HG02642 (cell line): Measurements from ENCODE around the gene FRMPD2.
"Not testable (repeated sequence)": the region's sequence is repeated elsewhere in the genome, so short reads cannot be mapped to it uniquely, and the experiment has no call there.

Source experiments
- ATAC-seq: cut with Tn5 transposase; IDR thresholded peaks from one replicate; pipeline ENCODE4 v1.9.1; 2021; ENCODE audit warnings: mild to moderate bottlenecking; ENCODE audit not compliant: unreplicated experiment, poor library complexity

Gene FRMPD2

DNA sequence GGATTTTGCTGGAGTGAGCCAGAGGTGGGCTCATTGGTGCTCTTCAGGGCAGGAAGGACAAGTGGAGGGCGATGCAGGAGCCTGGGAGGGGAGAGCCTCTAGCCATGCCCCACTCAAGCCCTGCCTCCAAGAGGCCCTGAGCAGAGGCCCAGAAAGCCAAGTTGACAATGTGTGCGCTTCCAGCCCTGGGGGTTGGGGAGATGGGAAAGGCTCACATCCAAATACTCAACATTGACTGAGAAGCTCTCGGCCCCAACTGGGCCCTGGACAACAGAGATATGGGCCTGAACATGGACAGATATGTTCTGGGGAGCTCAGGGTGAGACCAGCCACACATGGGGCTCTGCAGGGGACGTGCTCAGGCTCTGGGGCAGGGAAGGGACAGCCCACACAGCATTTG lies 39.0 kb downstream of the FRMPD2 start:
- ATAC-seq, result no peak

DNA sequence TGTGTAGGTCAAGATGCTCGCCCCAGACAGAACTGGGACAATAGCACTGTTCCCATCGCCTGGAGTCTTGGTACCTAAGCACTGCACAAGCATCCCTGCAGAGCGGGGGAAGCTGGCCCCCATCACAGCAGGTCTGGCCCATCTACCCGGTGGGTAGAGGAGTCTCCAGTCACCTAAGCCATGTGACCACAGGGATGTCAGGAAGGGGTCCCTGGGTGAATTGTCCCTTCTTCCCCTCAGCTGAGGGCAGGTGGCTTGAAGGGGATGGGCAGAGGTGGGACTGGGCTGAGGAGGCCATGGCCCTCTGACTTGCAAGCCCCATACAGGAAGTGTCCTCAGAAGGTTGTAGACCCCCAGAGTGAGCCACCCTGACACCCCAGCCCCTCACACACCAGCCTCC lies 39.7 kb downstream of the FRMPD2 start:
- ATAC-seq, result no peak

GRCh38 chr10:48234295-48234694 lies 40.2 kb downstream of the FRMPD2 start:
- no peak for ATAC-seq

DNA sequence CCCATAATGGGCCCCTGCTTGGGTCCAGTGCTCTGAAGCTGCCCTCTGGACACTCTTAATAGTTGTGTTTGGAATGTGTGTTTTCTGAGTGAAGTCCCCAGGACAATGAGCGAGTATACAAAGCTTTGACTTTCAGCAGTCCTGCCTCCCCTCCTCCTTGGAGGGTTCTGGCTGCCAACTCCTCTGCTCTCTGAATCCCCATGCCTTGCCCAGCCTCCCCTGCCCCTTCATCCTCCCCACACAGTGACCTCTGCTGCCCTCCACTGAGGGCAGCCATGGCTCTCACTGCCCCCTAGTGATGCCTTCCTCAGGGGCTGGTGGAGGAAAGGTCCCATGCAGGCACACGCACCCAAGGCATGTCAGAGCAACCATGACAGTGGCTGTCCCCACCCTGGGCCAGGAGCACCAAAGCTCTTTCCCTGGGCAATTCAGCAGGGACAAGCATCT lies 40.9 kb downstream of the FRMPD2 start:
- ATAC-seq, result no peak

- no peak for ATAC-seq
Observed at GRCh38 chr10:48232717-48233447, 41.6 kb downstream of the FRMPD2 start.

DNA sequence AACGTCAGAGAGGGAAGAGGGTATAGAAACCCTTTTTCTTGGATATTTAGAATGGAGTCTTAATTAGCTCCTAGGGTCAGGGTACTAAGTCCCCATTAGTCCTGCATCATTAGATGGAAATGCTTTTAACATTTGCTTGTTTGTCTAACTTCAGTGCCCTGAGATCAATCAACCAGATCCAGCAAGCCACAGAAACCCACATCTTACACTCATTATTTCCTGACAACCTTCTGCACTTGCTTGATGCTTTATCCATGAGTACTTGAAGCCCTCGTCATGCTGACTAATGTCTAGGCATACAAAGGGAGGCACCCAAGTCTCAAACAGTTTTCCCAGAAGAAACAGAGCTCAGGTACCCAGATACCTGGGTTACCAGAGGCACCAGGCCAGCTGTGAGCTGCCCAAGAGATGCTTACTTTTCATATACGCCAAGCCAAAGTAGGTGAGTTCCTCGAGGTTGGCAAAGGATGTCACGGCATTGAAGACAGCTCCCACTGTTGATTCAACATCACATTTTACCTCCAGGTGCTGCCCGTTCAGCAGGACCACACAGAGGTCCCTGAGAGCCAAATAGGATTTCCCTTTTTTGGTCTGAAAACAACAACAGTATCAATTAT lies 42.7 kb downstream of the FRMPD2 start:
- ATAC-seq, result peak; percentile 58

DNA sequence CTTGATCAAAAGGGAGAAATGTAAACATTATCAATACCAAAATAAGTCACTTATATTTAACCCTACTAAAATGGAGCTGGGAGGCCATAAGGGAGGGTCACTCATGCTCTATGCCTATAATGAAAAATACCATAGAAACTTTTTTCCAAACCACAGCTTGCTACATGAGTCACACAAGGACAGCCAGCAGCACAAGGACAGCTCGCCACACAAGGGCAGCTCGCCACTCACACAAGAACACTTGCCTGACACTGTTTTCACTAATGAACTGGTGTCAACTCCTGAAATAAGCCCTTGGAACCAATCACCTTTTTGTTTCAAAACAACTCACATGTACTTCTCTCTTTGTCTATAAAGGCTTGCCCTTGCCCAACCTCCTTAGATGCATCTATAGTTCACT lies 43.3 kb downstream of the FRMPD2 start:
- ATAC-seq, result no peak

DNA sequence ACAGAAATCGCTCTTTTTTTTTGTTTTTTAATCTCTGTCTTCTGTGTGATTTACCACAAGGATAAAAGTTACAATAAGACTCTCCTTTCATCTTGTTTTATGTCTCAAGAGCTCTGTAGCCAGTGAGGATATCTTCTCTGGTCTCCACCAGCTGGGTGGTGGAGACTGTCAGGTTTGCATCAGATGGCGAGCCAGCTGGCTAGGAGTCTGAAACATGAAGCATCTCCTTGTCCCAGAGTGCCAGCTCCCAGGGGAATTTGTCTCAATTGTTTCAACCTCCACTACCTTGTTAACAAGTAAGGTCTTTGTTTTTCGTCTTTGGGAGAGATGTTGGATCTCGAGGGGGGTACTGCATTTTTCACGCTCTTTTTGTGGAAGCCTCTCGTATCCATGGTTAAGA lies 47.3 kb downstream of the FRMPD2 start:
- no peak for ATAC-seq

GRCh38 chr10:48224979-48225560 lies 49.4 kb downstream of the FRMPD2 start:
- no peak for ATAC-seq

DNA sequence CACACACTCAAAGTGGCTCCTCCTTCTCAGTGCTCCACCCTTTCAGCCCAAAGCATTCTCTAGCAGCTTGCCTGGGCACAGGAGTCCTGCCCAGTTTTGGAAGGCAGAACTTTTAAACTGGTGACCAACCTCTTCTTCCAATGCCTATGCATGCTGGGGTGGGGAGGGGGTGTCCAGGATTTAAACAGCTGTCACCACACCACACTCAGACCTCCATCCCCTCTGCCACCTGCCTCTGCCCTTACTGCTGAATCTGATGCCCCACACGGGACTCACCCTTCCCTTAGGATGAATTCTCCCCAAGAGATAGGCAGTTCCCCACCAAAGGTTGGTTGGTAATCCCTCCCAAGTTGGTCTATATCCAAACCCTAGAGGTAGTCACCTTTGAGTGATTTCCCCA lies 50.2 kb downstream of the FRMPD2 start:
- ATAC-seq, result no peak

DNA sequence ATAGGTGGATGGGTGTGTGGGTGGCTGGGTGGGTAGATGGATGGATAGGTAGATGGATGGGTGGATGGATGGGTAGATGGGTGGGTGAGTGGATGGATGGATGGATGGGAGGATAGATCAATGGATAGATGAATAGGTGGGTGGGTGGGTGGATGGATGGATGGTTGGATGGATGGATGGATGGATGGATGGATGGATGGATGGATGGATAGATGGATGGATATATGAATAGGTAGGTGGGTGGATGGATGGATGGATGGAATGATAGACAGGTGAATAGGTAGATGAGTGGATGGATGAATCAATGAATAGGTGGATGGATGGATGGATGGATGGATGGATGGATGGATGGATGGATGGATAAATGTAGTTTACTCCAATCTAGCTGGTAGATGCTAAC lies 52.7 kb downstream of the FRMPD2 start:
- no peak for ATAC-seq

- not testable (repeated sequence) for ATAC-seq
Observed at GRCh38 chr10:48221031-48221430, 53.5 kb downstream of the FRMPD2 start.

DNA sequence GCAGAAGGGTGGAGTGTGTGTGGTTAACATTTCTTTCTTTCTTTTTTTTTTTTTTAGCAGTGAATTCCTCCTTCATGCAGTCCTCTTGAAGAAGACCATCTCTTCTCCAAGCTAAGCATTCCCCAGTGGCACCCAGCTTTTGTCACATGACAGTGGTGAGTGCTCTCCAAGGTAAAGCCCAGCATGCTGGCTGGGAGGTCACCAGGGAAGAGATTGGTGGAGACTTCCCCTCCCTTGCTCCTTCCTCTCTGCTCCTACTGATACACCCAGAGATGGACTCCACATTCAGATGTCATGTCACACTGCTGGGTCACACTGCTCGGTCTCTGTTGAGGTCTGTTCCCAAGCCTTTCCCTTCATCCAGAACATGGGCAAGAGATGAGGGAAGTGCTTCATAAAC lies 55.3 kb downstream of the FRMPD2 start:
- no peak for ATAC-seq

DNA sequence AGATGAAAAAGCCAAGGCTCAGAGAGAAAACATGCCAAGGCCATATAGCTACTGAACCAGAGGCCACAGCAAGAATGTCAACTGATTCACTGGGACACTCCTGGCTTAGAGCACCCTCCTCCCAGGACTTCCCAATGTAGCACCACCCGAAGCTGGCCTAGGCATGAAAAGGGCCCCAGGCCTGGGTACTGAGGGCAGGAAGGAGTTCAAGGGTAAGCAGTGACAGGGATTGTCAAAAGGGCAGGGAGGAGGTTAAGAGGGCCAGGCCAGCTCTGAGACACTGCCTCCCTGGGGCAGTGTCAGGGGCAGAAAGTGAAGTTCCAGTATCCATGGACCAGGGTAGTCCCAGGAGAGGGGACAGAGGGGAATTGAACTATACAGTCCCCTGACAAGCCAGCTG lies 57.8 kb downstream of the FRMPD2 start:
- ATAC-seq, result no peak

GRCh38 chr10:48216204-48216505 lies 58.3 kb downstream of the FRMPD2 start:
- no peak for ATAC-seq

DNA sequence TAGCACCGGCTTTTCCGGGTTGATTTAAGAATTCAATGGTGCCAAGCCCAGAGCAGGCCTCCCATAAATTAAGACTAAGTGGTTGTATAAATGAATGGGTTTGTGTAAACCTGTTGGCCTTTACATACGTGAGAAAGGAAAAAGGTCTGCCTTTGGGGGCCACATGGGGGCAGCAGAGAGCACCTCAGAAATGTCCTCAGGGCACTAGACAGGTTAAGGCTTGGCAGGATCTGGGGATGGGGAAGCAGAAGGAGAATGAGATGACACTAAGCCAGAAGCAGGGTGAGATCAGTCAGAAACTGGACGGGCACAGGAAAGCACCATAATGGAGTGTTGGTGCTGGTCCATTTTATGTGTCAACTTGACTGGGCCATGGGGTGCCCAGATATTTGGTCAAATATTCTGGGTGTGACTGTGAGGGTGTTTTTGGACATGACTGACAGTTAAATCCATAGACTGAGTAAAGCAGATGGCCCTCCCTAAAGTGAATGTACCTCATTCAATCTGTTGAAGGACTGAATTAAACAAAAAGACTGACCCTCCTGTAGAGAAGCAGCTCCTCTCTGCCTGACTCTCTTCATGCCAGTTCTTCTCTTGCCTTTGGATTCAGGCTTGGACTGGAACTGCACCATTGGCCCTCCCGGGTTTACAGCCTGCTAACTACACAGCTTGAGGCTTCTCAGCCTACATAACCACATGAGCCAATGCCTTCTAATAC lies 58.9 kb downstream of the FRMPD2 start:
- no peak for ATAC-seq

DNA sequence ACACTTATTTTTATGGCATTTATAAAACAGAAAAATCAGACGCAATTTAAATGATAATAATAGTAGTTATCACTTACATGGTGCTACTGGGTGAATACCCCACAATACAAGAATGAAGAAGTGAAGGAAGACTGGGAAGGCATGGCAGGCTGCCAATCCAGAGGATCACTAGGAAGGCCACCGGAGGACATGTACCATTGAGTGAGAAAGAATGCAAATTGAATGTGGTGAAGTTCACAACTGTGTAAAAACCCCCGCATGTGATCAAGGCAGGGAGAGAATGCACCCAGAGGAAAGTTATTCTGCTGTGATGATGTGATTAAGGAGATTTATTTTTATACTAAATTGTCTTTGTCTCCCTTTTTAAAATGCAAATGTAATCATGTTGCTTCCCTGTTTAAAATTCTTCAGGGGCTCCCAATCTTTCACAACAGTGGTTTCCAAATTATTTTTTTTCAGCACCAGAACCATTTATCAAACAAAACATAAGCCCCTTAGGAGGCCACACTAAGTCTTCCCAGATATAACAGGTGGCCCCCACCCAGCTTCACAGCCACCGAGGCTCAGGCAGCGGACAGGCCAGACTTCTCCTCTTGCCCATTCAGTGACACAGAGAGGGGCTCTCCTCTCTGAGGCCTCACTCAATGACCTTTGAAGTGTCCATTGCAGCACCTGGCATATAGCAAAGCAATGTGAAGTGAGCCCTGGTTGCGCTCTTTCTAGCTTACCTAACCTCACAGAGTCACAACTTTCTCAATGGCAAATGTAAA lies 59.6 kb downstream of the FRMPD2 start:
- ATAC-seq, result no peak

- no peak for ATAC-seq
Observed at GRCh38 chr10:48213047-48213446, 61.4 kb downstream of the FRMPD2 start.

DNA sequence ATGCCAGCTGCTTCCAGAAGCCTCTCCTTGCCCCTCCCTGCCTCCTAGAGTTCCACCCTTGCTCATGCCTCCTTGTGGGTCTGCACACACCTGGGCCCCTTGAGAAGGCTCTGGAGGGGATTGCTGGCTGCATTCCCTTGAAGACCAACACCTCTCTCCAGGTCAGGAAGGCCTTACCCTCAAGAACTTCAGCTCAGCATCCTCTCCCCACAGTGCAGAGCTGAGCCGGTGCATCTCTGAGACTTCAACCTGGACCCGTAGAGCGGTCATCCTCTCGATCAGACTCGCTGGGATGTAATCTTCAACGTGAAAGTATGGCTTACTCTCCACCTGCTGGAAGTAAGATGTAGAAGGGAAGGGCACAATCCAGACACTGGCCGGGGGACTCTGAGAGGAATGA lies 62.7 kb downstream of the FRMPD2 start:
- no peak for ATAC-seq

DNA sequence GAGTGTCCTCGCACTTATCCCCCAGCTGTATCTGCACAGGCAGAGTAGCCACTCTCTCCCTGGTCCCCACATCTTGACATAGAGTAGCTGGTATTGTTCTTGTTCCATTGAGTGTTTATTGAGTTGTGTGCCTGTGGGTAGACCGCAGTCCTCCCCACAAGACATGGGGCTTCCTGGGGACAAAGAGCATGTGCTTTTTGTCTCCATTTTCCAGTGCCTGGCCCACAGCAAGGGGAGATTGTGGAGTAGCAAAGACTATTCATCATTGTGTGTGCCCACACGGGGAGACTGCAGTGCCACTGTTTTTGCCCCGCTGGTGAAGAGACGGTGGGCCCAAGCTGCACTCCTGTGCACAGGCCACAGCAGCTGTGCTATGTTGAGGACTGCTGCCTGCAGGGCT lies 63.5 kb downstream of the FRMPD2 start:
- no peak for ATAC-seq

DNA sequence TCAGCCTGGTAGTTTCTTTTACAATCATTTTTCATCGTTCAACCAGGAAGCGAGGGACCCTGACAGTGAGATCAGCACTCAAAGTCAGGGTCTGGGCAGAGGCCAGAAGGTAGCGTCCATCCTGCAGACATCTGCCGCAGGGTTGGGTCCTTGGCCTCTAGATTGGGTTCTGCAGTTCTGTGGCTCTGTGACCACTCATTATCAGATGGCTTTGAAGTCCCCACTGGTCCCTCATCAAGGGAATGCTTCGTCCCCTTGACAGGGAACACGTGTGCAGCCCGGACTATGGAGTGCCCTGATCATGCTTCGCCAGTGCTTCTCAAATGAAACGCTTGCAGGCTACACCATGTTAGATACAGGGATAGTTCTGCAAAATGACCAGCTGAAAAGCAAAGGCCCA lies 64.1 kb downstream of the FRMPD2 start:
- ATAC-seq, result no peak
